ENCODE data around the gene CT47C1.

GRCh38 chrX:119055687-119056086 is 17.1 kb upstream of the CT47C1 start:
- TF ChIP-seq POLR2A (IDR thresholded peaks at IDR 0.05) = no peak
- no peak for TF ChIP-seq CTCF (IDR thresholded peaks at IDR 0.05)

Data from gastroesophageal sphincter (tissue), 3 donors.